Measurements from ENCODE around the gene VPS13C.

The VPS13C gene

GRCh38 chr15:62059108-62059815, 985 bp downstream of the VPS13C start:
- no peak for TF ChIP-seq NFIC (IDR thresholded peaks at IDR 0.05)
- no peak for TF ChIP-seq YY1 (IDR thresholded peaks at IDR 0.05; ENCODE audit: low read depth)
- no peak for TF ChIP-seq USF1 (IDR thresholded peaks at IDR 0.05)
- TF ChIP-seq CREB1 (IDR thresholded peaks at IDR 0.05; ENCODE audit: low read depth): no peak
- no peak for TF ChIP-seq REST (IDR thresholded peaks at IDR 0.05; ENCODE audit: low read depth)
- no peak for TF ChIP-seq ZBTB7A (IDR thresholded peaks at IDR 0.05; ENCODE audit: low read depth)
- TF ChIP-seq TCF12 (IDR thresholded peaks at IDR 0.05; ENCODE audit: low read depth): no peak
- no peak for TF ChIP-seq CEBPB (IDR thresholded peaks at IDR 0.05)
- no peak for TF ChIP-seq TAF1 (IDR thresholded peaks at IDR 0.05; ENCODE audit: low read depth)
- TF ChIP-seq EGR1 (IDR thresholded peaks at IDR 0.05): no peak
- TF ChIP-seq TEAD4 (IDR thresholded peaks at IDR 0.05): no peak
- no peak for TF ChIP-seq EP300 (IDR thresholded peaks at IDR 0.05; ENCODE audit: borderline replicate concordance)
- TF ChIP-seq FOXM1 (IDR thresholded peaks at IDR 0.05; ENCODE audit: borderline replicate concordance, low read depth): no peak
- TF ChIP-seq MAX (IDR thresholded peaks at IDR 0.05): no peak
- TF ChIP-seq RAD21 (IDR thresholded peaks at IDR 0.05; ENCODE audit: low read depth): no peak

DNA sequence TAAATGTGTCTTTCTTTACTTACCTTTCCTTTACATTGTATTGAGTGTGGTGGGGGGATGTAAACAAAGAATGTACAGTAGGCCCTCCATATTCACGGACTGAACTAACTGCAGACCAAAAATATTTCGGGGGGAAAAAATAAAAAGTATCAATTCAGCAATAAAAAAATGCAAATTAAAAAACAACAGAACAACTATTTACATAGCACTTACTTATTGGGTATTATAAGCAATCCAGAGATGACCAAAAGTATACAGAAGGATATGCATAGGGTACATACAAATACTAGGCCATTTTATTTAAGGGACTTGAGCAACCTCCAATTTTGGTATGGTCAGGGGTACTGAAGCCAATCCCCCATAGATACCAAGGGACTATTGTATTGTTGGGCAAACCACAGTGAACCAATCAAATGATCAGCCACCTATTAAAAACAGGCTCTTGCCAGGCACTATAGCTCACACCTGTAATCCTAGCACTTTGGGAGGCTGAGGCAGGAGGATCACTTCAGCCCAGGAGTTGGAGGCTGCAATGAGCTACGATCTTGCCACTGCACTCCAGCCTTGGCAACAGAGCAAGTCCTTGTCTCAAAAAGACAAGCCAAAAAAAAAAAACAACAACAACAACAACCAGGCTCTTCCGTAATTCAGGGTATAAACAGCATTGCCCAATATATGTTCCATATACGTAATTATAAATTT, 1.8 kb downstream of the VPS13C start:
- TF ChIP-seq TCF12 (IDR thresholded peaks at IDR 0.05; ENCODE audit: low read depth) (no peak), YY1 (IDR thresholded peaks at IDR 0.05; ENCODE audit: low read depth) (no peak), FOXM1 (IDR thresholded peaks at IDR 0.05; ENCODE audit: borderline replicate concordance, low read depth) (no peak), TEAD4 (IDR thresholded peaks at IDR 0.05) (no peak), USF1 (IDR thresholded peaks at IDR 0.05) (no peak), EP300 (IDR thresholded peaks at IDR 0.05; ENCODE audit: borderline replicate concordance) (no peak)

- TF ChIP-seq ZBTB7A (IDR thresholded peaks at IDR 0.05; ENCODE audit: low read depth): no peak
- no peak for TF ChIP-seq TEAD4 (IDR thresholded peaks at IDR 0.05)
- no peak for TF ChIP-seq EP300 (IDR thresholded peaks at IDR 0.05; ENCODE audit: borderline replicate concordance)
- TF ChIP-seq YY1 (IDR thresholded peaks at IDR 0.05; ENCODE audit: low read depth): no peak
- no peak for TF ChIP-seq CEBPB (IDR thresholded peaks at IDR 0.05)
- TF ChIP-seq MAX (IDR thresholded peaks at IDR 0.05): no peak
- TF ChIP-seq FOXM1 (IDR thresholded peaks at IDR 0.05; ENCODE audit: borderline replicate concordance, low read depth): no peak
- TF ChIP-seq EGR1 (IDR thresholded peaks at IDR 0.05): no peak
- TF ChIP-seq RAD21 (IDR thresholded peaks at IDR 0.05; ENCODE audit: low read depth): no peak
- TF ChIP-seq TCF12 (IDR thresholded peaks at IDR 0.05; ENCODE audit: low read depth): no peak
- TF ChIP-seq REST (IDR thresholded peaks at IDR 0.05; ENCODE audit: low read depth): no peak
- no peak for TF ChIP-seq NFIC (IDR thresholded peaks at IDR 0.05)
- TF ChIP-seq TAF1 (IDR thresholded peaks at IDR 0.05; ENCODE audit: low read depth): no peak
- TF ChIP-seq CREB1 (IDR thresholded peaks at IDR 0.05; ENCODE audit: low read depth): no peak
- TF ChIP-seq USF1 (IDR thresholded peaks at IDR 0.05): no peak
Measured at GRCh38 chr15:62057341-62057980, 2.8 kb downstream of the VPS13C start.

GRCh38 chr15:62054979-62055378, 5.3 kb downstream of the VPS13C start:
- TF ChIP-seq NFIC (IDR thresholded peaks at IDR 0.05): no peak
- no peak for TF ChIP-seq USF1 (IDR thresholded peaks at IDR 0.05)
- TF ChIP-seq FOXM1 (IDR thresholded peaks at IDR 0.05; ENCODE audit: borderline replicate concordance, low read depth): no peak
- TF ChIP-seq ZBTB7A (IDR thresholded peaks at IDR 0.05; ENCODE audit: low read depth): no peak
- TF ChIP-seq TEAD4 (IDR thresholded peaks at IDR 0.05): no peak
- no peak for TF ChIP-seq TCF12 (IDR thresholded peaks at IDR 0.05; ENCODE audit: low read depth)
- no peak for TF ChIP-seq REST (IDR thresholded peaks at IDR 0.05; ENCODE audit: low read depth)
- no peak for TF ChIP-seq RAD21 (IDR thresholded peaks at IDR 0.05; ENCODE audit: low read depth)
- TF ChIP-seq EGR1 (IDR thresholded peaks at IDR 0.05): no peak
- TF ChIP-seq CREB1 (IDR thresholded peaks at IDR 0.05; ENCODE audit: low read depth): no peak
- TF ChIP-seq YY1 (IDR thresholded peaks at IDR 0.05; ENCODE audit: low read depth): no peak
- no peak for TF ChIP-seq EP300 (IDR thresholded peaks at IDR 0.05; ENCODE audit: borderline replicate concordance)
